ENCODE results near the gene FGF10. TPM values are rescaled to one million over a fixed set of nuclear protein-coding genes. Genes with fewer than 3 reads are reported as not detected.

The FGF10 gene
- polyA plus RNA-seq (2011; rRNA removed) (not detected in 2 replicates), polyA plus RNA-seq (2017; fragmentation: RNase III; extraction: RNeasy Plus Mini Kit Qiagen cat#74134 plus additional on column Dnase treatment) (not detected in 3 replicates), polyA minus RNA-seq (2011; rRNA and poly(A)+ RNA removed) (not detected in 2 replicates)
- polyA plus RNA-seq (2012; cell fraction: cytosol; rRNA removed) = not detected in 2 replicates
- polyA plus RNA-seq (2012; cell fraction: nucleus; rRNA removed) = not detected in 2 replicates

- Histone ChIP-seq H3K9me3 (no peaks in the 10 kb centered on the region), H3K4me2 (peak within 1 kb of the TSS; percentile 43), H3K27ac (no peak within 1 kb of the TSS), H3K4me3 (peak within 1 kb of the TSS; percentile 19; the same call in 1 of the 3 replicates), H3K4me1 (no peaks in the 10 kb centered on the region)
- TF ChIP-seq KDM5A (IDR thresholded peaks at IDR 0.05) (no peak), HMGXB4 (CRISPR knock-in tag; IDR thresholded peaks at IDR 0.05; ENCODE audit: borderline replicate concordance) (no peak), HES2 (IDR thresholded peaks at IDR 0.05) (no peak), CTCF (IDR thresholded peaks at IDR 0.05) (no peak), NPAS2 (CRISPR knock-in tag; IDR thresholded peaks at IDR 0.05; ENCODE audit: borderline replicate concordance) (no peak), POLR2AphosphoS2 (conservative IDR thresholded peaks at IDR 0.05; ENCODE audit: low read length) (no peak), HDAC2 (IDR thresholded peaks at IDR 0.05) (no peak), HOXB5 (CRISPR knock-in tag; IDR thresholded peaks at IDR 0.05) (no peak), CHD2 (IDR thresholded peaks at IDR 0.05; ENCODE audit: low read length, partially characterized antibody) (no peak), NFE2L2 (conservative IDR thresholded peaks at IDR 0.05; ENCODE audit: low read length) (no peak), ZFP36 (IDR thresholded peaks at IDR 0.05; ENCODE audit: borderline replicate concordance, partially characterized antibody) (no peak)
- no peak for DNase-seq (ENCODE audit: low read depth in 1 of 2, low spot score in 1 of 2)
- ChIA-PET POLR2A (no interaction called here), CTCF (no interaction called here)
- FAIRE-seq = no peak
- ATAC-seq = peak; percentile 52 to 56; a peak in 3 of 6 replicates
- WGBS (ENCODE audit: missing lambda C conversion rate) = 39% methylated on average over 34 of the region's 35 CpGs
These were observed at the start of gene FGF10 for GRCh38 chr5:44389090-44389822. TSS of gene FGF10 (minus strand) at chr5:44389420. CDS start at chr5:44388682, 738 bp downstream.

GRCh38 chr5:44426944-44427343 is 37.7 kb upstream of the FGF10 start:
- no peak for ATAC-seq
- POLR2A ChIA-PET = no interaction called here
- Histone ChIP-seq H3K27ac (no peak overlapping the region), H3K9me3 (no peaks in the 10 kb centered on the region), H3K4me1 (no peaks in the 10 kb centered on the region), H3K4me2 (no peak overlapping the region), H3K4me3 (no peak overlapping the region)
- CTCF ChIA-PET = no interaction called here
- FAIRE-seq = no peak
- no peak for TF ChIP-seq SMC3 (IDR thresholded peaks at IDR 0.05)
- TF ChIP-seq BHLHE40 (IDR thresholded peaks at IDR 0.05; ENCODE audit: low read depth, low read length) = no peak
- TF ChIP-seq CHD2 (IDR thresholded peaks at IDR 0.05; ENCODE audit: low read length, partially characterized antibody) = no peak
- peak; percentile 39 for TF ChIP-seq MAFK (IDR thresholded peaks at IDR 0.05; ENCODE audit: partially characterized antibody)
- WGBS (ENCODE audit: missing lambda C conversion rate) = 5% methylated on average over 1 of the region's 1 CpG
- DNase-seq (ENCODE audit: low read depth in 1 of 2, low spot score in 1 of 2) = no peak

GRCh38 chr5:44412286-44412685 is 23.1 kb upstream of the FGF10 start:
- Histone ChIP-seq H3K4me1 (no peaks in the 10 kb centered on the region), H3K4me3 (no peak overlapping the region), H3K9me3 (no peaks in the 10 kb centered on the region), H3K4me2 (no peak overlapping the region), H3K27ac (no peak overlapping the region)
- FAIRE-seq (no peak), DNase-seq (ENCODE audit: low read depth in 1 of 2, low spot score in 1 of 2) (no peak), ATAC-seq (no peak)
- WGBS (ENCODE audit: missing lambda C conversion rate) = 3% methylated on average over 3 of the region's 3 CpGs
- POLR2A ChIA-PET = no interaction called here
- CTCF ChIA-PET = no interaction called here
- no peak for TF ChIP-seq RCOR1 (IDR thresholded peaks at IDR 0.05; ENCODE audit: low read depth, low read length)
- no peak for TF ChIP-seq SMC3 (IDR thresholded peaks at IDR 0.05)
- no peak for TF ChIP-seq USF2 (IDR thresholded peaks at IDR 0.05)
- no peak for TF ChIP-seq NFE2L2 (conservative IDR thresholded peaks at IDR 0.05; ENCODE audit: low read length)
- TF ChIP-seq TP53 (CRISPR knock-in tag; IDR thresholded peaks at IDR 0.05) = no peak
- TF ChIP-seq ELK1 (IDR thresholded peaks at IDR 0.05; ENCODE audit: low read depth, low read length) = no peak
- no peak for TF ChIP-seq BCL3 (IDR thresholded peaks at IDR 0.05)
- TF ChIP-seq BHLHE40 (IDR thresholded peaks at IDR 0.05; ENCODE audit: low read depth, low read length) = no peak
- no peak for TF ChIP-seq KDM5A (IDR thresholded peaks at IDR 0.05)
- no peak for TF ChIP-seq CEBPB (IDR thresholded peaks at IDR 0.05)
- TF ChIP-seq E2F6 (IDR thresholded peaks at IDR 0.05; ENCODE audit: borderline replicate concordance, low read depth) = no peak
- no peak for TF ChIP-seq FOSB (CRISPR knock-in tag; IDR thresholded peaks at IDR 0.05)
- no peak for TF ChIP-seq TFCP2L1 (CRISPR knock-in tag; IDR thresholded peaks at IDR 0.05)
- TF ChIP-seq FOSL2 (IDR thresholded peaks at IDR 0.05) = no peak
- TF ChIP-seq FOSL2 (CRISPR knock-in tag; IDR thresholded peaks at IDR 0.05) = no peak
